ENCODE measurements around the gene XIRP2.

XIRP2 gene

GRCh38 chr2:167190053-167190452, 301.8 kb downstream of the XIRP2 start:
- TF ChIP-seq, protein P1, sequence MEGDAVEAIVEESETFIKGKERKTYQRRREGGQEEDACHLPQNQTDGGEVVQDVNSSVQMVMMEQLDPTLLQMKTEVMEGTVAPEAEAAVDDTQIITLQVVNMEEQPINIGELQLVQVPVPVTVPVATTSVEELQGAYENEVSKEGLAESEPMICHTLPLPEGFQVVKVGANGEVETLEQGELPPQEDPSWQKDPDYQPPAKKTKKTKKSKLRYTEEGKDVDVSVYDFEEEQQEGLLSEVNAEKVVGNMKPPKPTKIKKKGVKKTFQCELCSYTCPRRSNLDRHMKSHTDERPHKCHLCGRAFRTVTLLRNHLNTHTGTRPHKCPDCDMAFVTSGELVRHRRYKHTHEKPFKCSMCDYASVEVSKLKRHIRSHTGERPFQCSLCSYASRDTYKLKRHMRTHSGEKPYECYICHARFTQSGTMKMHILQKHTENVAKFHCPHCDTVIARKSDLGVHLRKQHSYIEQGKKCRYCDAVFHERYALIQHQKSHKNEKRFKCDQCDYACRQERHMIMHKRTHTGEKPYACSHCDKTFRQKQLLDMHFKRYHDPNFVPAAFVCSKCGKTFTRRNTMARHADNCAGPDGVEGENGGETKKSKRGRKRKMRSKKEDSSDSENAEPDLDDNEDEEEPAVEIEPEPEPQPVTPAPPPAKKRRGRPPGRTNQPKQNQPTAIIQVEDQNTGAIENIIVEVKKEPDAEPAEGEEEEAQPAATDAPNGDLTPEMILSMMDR (IDR thresholded peaks at IDR 0.05; ENCODE audit: low read depth, low read length, missing control alignments) = no peak
- no peak for DNase-seq (ENCODE audit: extremely low read depth, low read depth)
- no peak overlapping the region for H3K4me3 ChIP-seq (replicated peaks; ENCODE audit: low read depth, low read length)

DNA sequence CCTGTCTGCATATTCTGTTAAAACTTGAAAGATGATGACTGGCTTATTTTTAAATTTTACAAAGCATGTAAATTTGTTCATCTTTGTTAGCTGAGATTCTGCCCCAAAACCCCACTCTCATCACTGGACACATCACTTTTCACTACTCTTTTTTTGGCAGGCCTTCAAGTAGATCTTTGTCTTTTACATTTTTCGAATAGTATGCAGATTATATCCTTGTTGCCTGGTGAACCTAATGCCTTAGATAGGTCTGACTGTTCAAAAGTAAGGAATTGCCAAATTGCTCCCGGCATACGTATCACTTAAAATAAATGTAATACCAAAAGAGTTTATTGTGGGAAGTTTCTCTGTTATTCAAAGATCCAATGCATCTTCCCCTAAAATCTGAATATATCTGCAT, 303.3 kb downstream of the XIRP2 start:
- TF ChIP-seq, protein P1 (IDR thresholded peaks at IDR 0.05; ENCODE audit: low read depth, low read length, missing control alignments) = no peak
- no peak for DNase-seq (ENCODE audit: extremely low read depth, low read depth)
- no peak overlapping the region for H3K4me3 ChIP-seq (replicated peaks; ENCODE audit: low read depth, low read length)

DNA sequence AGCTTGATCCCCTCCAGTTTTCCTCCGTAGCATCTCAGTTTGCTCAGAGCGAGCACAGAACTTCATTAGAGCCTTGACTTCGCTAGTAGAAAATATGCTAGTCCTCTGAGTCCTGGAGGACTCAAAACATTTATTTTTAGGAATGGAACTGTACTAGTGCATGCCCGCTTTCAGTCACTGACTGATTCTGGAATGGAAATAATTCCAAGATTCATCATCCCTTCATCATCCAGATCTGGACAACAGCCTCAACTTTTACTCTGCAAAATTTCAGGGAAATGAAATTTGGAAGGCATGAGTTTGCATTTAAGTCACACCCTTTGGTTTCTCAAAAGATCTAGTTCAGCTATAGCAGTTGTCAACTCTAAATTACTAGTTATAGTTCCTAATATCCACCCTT, 304.6 kb downstream of the XIRP2 start:
- TF ChIP-seq, protein P1 (IDR thresholded peaks at IDR 0.05; ENCODE audit: low read depth, low read length, missing control alignments) = no peak
- DNase-seq (ENCODE audit: extremely low read depth, low read depth) = no peak
- no peak overlapping the region for H3K4me3 ChIP-seq (replicated peaks; ENCODE audit: low read depth, low read length)

GRCh38 chr2:167196461-167197252, 308.4 kb downstream of the XIRP2 start:
- TF ChIP-seq, protein P1 (IDR thresholded peaks at IDR 0.05; ENCODE audit: low read depth, low read length, missing control alignments) = no peak
- no peak overlapping the region for H3K4me3 ChIP-seq (replicated peaks; ENCODE audit: low read depth, low read length)
- no peak for DNase-seq (ENCODE audit: extremely low read depth, low read depth)

DNA sequence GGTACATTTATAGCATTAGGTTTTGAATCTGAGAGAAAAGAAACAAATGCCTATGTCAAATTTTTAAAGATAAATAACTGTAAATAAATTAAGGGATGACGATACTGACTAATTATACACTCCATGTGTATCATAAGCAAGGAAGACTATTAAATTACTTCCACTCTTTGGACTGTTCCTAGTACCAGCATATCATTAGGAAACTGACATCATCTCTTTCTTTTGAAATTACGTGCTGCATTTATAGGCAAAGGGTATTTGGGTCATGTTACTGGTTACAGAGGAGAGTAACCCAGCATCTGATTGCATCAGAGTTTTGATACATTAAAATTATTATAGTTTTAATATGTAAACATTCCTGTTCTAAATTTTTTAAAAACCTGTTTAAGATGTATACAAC, 309.7 kb downstream of the XIRP2 start:
- DNase-seq (ENCODE audit: extremely low read depth, low read depth) = no peak
- H3K4me3 ChIP-seq (replicated peaks; ENCODE audit: low read depth, low read length) = no peak overlapping the region
- TF ChIP-seq, protein P1 (IDR thresholded peaks at IDR 0.05; ENCODE audit: low read depth, low read length, missing control alignments) = no peak

- H3K4me3 ChIP-seq (replicated peaks; ENCODE audit: low read depth, low read length) = no peak overlapping the region
- no peak for DNase-seq (ENCODE audit: extremely low read depth, low read depth)
- TF ChIP-seq, protein P1 (IDR thresholded peaks at IDR 0.05; ENCODE audit: low read depth, low read length, missing control alignments) = no peak
Observed at GRCh38 chr2:167198576-167198975, 310.3 kb downstream of the XIRP2 start.

DNA sequence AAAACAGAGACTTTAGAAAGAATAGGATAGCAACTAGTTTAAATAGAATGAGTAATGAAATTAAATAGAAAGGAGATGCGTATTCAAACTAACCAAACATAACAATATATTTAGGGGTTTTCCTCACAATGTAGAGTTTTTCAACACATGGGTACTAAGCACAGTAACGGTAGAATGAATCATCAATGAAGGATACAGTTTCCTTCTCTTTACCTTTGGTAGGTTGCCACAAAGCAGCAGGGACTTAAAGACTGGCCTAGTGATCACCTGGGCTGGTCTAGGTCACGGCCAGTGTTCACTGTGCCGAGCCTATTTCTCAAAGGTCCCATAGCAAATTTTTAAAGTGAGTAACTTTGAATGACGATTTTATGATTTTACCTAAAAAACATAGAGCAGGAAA, 311.7 kb downstream of the XIRP2 start:
- TF ChIP-seq, protein P1 (IDR thresholded peaks at IDR 0.05; ENCODE audit: low read depth, low read length, missing control alignments) = no peak
- H3K4me3 ChIP-seq (replicated peaks; ENCODE audit: low read depth, low read length) = no peak overlapping the region
- DNase-seq (ENCODE audit: extremely low read depth, low read depth) = no peak

Measured in HFF-Myc (cell line).